ENCODE measurements around the gene TMEM52B. TPM values are rescaled to one million over a fixed set of nuclear protein-coding genes. Genes with fewer than 3 reads are reported as not detected.

TMEM52B gene
- total and polyA plus RNA-seq, 4 donors: 0.83 to 2.3 (median 1.8) TPM

DNA sequence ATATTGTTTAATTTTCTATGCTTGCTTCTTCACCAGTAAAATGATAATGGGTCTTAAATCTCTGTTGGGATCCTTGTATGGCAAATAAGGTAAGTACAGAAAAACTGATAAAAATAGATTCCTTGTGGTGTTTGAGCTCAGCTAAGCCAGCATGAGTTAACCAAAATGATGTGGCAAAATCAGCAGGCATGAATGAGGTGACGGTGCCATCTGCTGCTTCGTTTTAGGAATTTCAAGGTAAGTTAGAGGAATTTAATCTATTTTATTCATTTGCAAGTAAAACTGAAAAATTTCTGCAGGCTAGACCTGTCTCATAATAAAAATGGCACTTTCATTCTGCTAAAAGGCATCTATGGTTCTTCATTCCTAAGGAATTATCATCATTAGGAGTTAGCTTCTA lies 38.8 kb upstream of the TMEM52B start:
- DNase-seq: peak; percentile 57 to 74 (median 66)
- H3K9me3 ChIP-seq (ENCODE audit: control insufficient read depth in 4 of 4, insufficient read depth in 3 of 4, low read length in 3 of 4): no peaks in the 10 kb centered on the region
- no peaks in the 10 kb centered on the region for H3K4me1 ChIP-seq (ENCODE audit: control insufficient read depth in 5 of 5, insufficient read depth in 5 of 5, low read length in 5 of 5)
- no peak overlapping the region for H3K4me3 ChIP-seq
- WGBS, 2 donors: 11 to 25% methylated on average over 2 of the region's 2 CpGs
- H3K36me3 ChIP-seq (ENCODE audit: control insufficient read depth in 4 of 4, insufficient read depth in 4 of 4, low read length in 4 of 4): no peaks in the 10 kb centered on the region
- peak; percentile 70 for TF ChIP-seq CTCF (IDR thresholded peaks at IDR 0.05; ENCODE audit: control extremely low read depth, extremely low read depth)
- H3K27me3 ChIP-seq (ENCODE audit: control insufficient read depth in 3 of 3, insufficient read depth in 3 of 3, low read length in 2 of 3): no peaks in the 10 kb centered on the region
- peak; percentile 34 for ATAC-seq (ENCODE audit: insufficient read depth, low FRiP score)
- H3K27ac ChIP-seq (ENCODE audit: low read depth in 1 of 2, low read length in 1 of 2): no peak overlapping the region
- H3K9ac ChIP-seq (ENCODE audit: insufficient read depth in 1 of 2, low read length in 2 of 2): no peak overlapping the region

DNA sequence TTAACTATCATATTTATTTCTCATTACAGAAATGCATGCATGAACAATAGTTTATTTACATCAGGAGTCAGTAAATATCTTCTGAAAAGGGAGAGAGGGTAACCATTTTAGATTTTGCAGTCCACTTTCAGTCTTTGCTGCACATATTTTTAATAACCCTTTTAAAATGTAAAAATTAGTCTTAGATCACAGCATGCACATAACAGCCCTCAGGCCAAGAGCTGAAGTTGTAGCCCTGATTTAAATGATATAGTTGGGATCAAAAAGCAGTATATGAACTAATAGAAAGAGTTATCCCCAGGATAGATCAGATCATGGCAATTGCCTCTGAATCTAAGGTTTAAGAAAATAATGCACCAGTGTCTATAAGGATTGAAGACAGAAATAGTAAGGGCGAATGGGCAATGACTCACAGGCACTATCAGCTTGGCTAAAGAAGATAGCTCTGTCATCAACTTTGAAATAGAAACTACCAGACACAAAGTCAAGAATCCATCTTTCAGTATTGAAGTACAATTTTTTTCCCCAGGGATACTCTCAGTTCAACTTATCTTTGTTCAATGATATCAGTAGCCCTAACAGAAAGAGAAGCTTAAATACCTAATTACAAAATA lies 35.7 kb upstream of the TMEM52B start:
- no peak overlapping the region for H3K4me3 ChIP-seq
- no peaks in the 10 kb centered on the region for H3K27me3 ChIP-seq (ENCODE audit: control insufficient read depth in 3 of 3, insufficient read depth in 3 of 3, low read length in 2 of 3)
- no peak overlapping the region for H3K27ac ChIP-seq (ENCODE audit: low read depth in 1 of 2, low read length in 1 of 2)
- H3K9me3 ChIP-seq (ENCODE audit: control insufficient read depth in 4 of 4, insufficient read depth in 3 of 4, low read length in 3 of 4): no peaks in the 10 kb centered on the region
- H3K4me1 ChIP-seq (ENCODE audit: control insufficient read depth in 5 of 5, insufficient read depth in 5 of 5, low read length in 5 of 5): no peaks in the 10 kb centered on the region
- DNase-seq: no peak
- H3K9ac ChIP-seq (ENCODE audit: insufficient read depth in 1 of 2, low read length in 2 of 2): no peak overlapping the region
- ATAC-seq (ENCODE audit: insufficient read depth, low FRiP score): no peak
- WGBS, 2 donors: 0 to 43% methylated on average over 1 of the region's 1 CpG
- no peak for TF ChIP-seq CTCF (IDR thresholded peaks at IDR 0.05; ENCODE audit: control extremely low read depth, extremely low read depth)
- H3K36me3 ChIP-seq (ENCODE audit: control insufficient read depth in 4 of 4, insufficient read depth in 4 of 4, low read length in 4 of 4): no peaks in the 10 kb centered on the region

DNA sequence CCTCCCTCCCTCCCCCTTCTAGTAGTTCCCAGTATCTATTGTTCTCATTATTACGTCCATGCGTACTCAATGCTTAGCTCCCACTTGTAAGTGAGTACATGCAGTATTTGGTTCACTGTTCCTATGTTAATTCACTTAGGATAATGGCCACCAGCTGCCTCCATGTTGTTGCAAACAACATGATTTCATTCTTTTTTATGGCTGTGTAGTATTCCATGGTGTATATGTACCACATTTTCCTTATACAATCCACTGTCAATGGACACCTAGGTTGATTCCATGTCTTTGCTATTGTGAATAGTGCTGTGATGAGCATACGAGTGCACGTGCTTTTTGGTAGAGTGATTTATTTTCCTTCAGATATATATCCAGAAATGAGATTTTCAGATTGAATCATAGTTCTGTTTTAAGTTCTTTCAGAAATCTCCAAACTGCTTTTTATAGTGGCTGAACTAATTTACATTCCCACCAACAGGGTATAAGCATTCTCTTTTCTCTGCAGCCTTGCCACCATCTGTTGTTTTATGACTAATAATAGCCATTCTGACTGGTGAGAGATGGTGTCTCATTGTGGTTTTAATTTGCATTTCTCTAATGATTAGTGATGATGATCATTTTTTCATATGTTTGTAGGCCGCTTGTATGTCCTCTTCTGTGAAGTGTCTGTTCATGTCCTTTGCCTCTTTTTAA lies 31.0 kb upstream of the TMEM52B start:
- no peak for DNase-seq
- no peak for TF ChIP-seq CTCF (IDR thresholded peaks at IDR 0.05; ENCODE audit: control extremely low read depth, extremely low read depth)
- H3K4me1 ChIP-seq (ENCODE audit: control insufficient read depth in 5 of 5, insufficient read depth in 5 of 5, low read length in 5 of 5): peaks cover 0 to under 1% (median 0%) of the 10 kb centered on the region in 5 donors
- 91 to 92% methylated on average over 5 of the region's 5 CpGs for WGBS, 2 donors
- H3K27ac ChIP-seq (ENCODE audit: low read depth in 1 of 2, low read length in 1 of 2): no peak overlapping the region
- H3K4me3 ChIP-seq: no peak overlapping the region
- H3K9ac ChIP-seq (ENCODE audit: insufficient read depth in 1 of 2, low read length in 2 of 2): no peak overlapping the region
- ATAC-seq (ENCODE audit: insufficient read depth, low FRiP score): no peak
- no peaks in the 10 kb centered on the region for H3K36me3 ChIP-seq (ENCODE audit: control insufficient read depth in 4 of 4, insufficient read depth in 4 of 4, low read length in 4 of 4)
- H3K27me3 ChIP-seq (ENCODE audit: control insufficient read depth in 3 of 3, insufficient read depth in 3 of 3, low read length in 2 of 3): no peaks in the 10 kb centered on the region
- H3K9me3 ChIP-seq (ENCODE audit: control insufficient read depth in 4 of 4, insufficient read depth in 3 of 4, low read length in 3 of 4): no peaks in the 10 kb centered on the region
